Heart right ventricle (tissue), 16 donors: ENCODE measurements around the gene TBX19. TPM values are rescaled to one million over a fixed set of nuclear protein-coding genes. Genes with fewer than 3 reads are reported as not detected.

ENCODE experiments used
- ATAC-seq, 8 donors: fragments of 200-7000 bp; cut with Tn5 transposase; one replicate each; pipeline ENCODE4 v1.9.1; 2020; ENCODE audit warnings: mild to moderate bottlenecking in 8 of 8, moderate library complexity in 8 of 8, moderate number of reproducible peaks in 1 of 8
- DNase-seq, 2 donors: peaks; one replicate each; pipeline ENCODE4 v3.0.0-alpha.2; 2020
- H3K27ac ChIP-seq, 10 donors: fragments of 200-600 bp; sonication (generic) in 2 of 10; one replicate each; pipeline versions ENCODE4 v1.5.0 to v1.8.0; 2020 to 2022; ENCODE audit warnings: mild to moderate bottlenecking in 3 of 10
- H3K27me3 ChIP-seq, 7 donors: fragments of 200-600 bp; one replicate each; pipeline ENCODE4 v1.8.0; 2021 to 2022; ENCODE audit warnings: mild to moderate bottlenecking in 2 of 7
- H3K36me3 ChIP-seq, 9 donors: fragments of 200-600 bp; sonication (generic) in 1 of 9; one replicate each; pipeline versions ENCODE4 v1.5.0 to v1.8.0; 2020 to 2022; ENCODE audit warnings: mild to moderate bottlenecking in 2 of 9
- H3K4me1 ChIP-seq, 9 donors: fragments of 200-600 bp; sonication (generic) in 1 of 9; one replicate each; pipeline versions ENCODE4 v1.5.0 to v1.8.0; 2020 to 2022; ENCODE audit warnings: mild to moderate bottlenecking in 4 of 9
- H3K4me3 ChIP-seq, 10 donors: fragments of 200-600 bp; sonication (generic) in 2 of 10; one replicate each; pipeline versions ENCODE4 v1.5.0 to v1.8.0; 2020 to 2022; ENCODE audit warnings: mild to moderate bottlenecking in 7 of 10, moderate library complexity in 2 of 10
- H3K9me3 ChIP-seq, 11 donors: fragments of 200-600 bp in 10 of 11; sonication (generic) in 2 of 11; one replicate each; pipeline versions ENCODE4 v1.5.0 to v1.8.0; 2013 to 2022; ENCODE audit warnings: mild to moderate bottlenecking in 2 of 11, control low read depth in 1 of 11, moderate library complexity in 1 of 11
- CTCF ChIP-seq, 9 donors: fragments of 200-600 bp; sonication (generic) in 2 of 9; IDR thresholded peaks; one replicate each; pipeline versions ENCODE4 v1.5.0 to v1.8.0; 2021 to 2022; ENCODE audit warnings: antibody characterized with exemption in 9 of 9, mild to moderate bottlenecking in 5 of 9, moderate library complexity in 1 of 9
- WGBS, 2 donors: extraction: QIAGEN DNeasy Blood & Tissue Kit; methylation state at CpG; one replicate each; pipeline ENCODE4 v1.1.7; 2013; ENCODE audit warnings: inconsistent platforms in 1 of 2; 5-methylcytosine and 5-hydroxymethylcytosine counted together
- intact Hi-C, 10 donors: fragments of 100-400 bp; cut with DNase I; formaldehyde crosslinking; loops; one replicate each; pipeline versions ENCODE4 v1.11.1 to v1.14.2; 2022
- polyA plus RNA-seq, 2 donors: library from polyadenylated mRNA; stranded (reverse); fragments of 200-250 nt; gene quantifications; one replicate each; pipeline ENCODE4 v1.2.3, GENCODE V29; 2013
- total RNA-seq, 10 donors: library from RNA; stranded (reverse); fragmentation: NEBNext Ultra II Directional in 3 of 10; extraction: Animal tissue kit (Norgen Biotek cat#: 25700) in 3 of 10; gene quantifications; one replicate each; pipeline versions ENCODE4 v1.2.1 to v1.2.4, GENCODE V29; 2021 to 2023
- donor health status: Arrhythmogenic right ventricular cardiomyopathy.
- donor health status: ischemic (EF 13 %, LVEDD 7.1; RV severe dilation, severe dysfunction).
- donor health status: healthy with polysubstance abuse.
- donor health status: DM: no; HTN: yes; CAD: no.
- donor health status: DM: no; HTN: no; CAD: no.
- donor health status: ischemic (EF 25% LVEDD 6.9; RV normal size, moderate dysfunction).
- donor health status: ischemic (EF 25% LVEDD 5.7; RV mildly dilated, moderate dysfunction).
- donor health status: healthy.
- donor health status: DM: yes; HTN: yes; CAD: no.
- donor health status: Ischemic cardiomyopathy.
- donor health status: ischemic (EF 35%, LVEDD 5.7; RV mildly dilated, moderate dysfunction).
- donor health status: nonischemic (EF 11% LVEDD 7.7; RV severe dilation, severe dysfunction).
- donor health status: DM: yes; HTN: yes; CAD: no.
- donor health status: PGD.
- donor health status: ischemic (EF 29% LVEDD 5.4; RV normal size, mild dysfunction).
- donor health status: nonischemic (EF 23%, LVEDD 6.1; RV moderate dilation, normal function).

The TBX19 gene
- total and polyA plus RNA-seq, 12 donors = 0.21 to 0.59 (median 0.39) TPM

GRCh38 chr1:168293356-168293755 is 12.7 kb downstream of the TBX19 start:
- Histone ChIP-seq H3K27me3 (no peaks in the 10 kb centered on the region), H3K36me3 (no peaks in the 10 kb centered on the region), H3K4me3 (no peak overlapping the region), H3K9me3 (no peaks in the 10 kb centered on the region), H3K4me1 (no peaks in the 10 kb centered on the region), H3K27ac (no peak overlapping the region)
- 91 to 100% methylated on average over 1 of the region's 1 CpG for WGBS, 2 donors
- intact Hi-C loops = no loop called here
- no peak for ATAC-seq
- DNase-seq = no peak
- no peak for TF ChIP-seq CTCF (IDR thresholded peaks at IDR 0.05)

GRCh38 chr1:168295411-168296114 is 14.9 kb downstream of the TBX19 start:
- Histone ChIP-seq H3K36me3 (no peaks in the 10 kb centered on the region), H3K4me3 (no peak overlapping the region), H3K9me3 (no peaks in the 10 kb centered on the region), H3K27me3 (no peaks in the 10 kb centered on the region), H3K4me1 (no peaks in the 10 kb centered on the region), H3K27ac (no peak overlapping the region)
- TF ChIP-seq CTCF (IDR thresholded peaks at IDR 0.05) = no peak
- ATAC-seq (no peak), DNase-seq (no peak)
- intact Hi-C loops = no loop called here
- 90 to 95% methylated on average over 8 of the region's 8 CpGs for WGBS, 2 donors

GRCh38 chr1:168297019-168297730 is 16.5 kb downstream of the TBX19 start:
- no peaks in the 10 kb centered on the region for H3K9me3 ChIP-seq
- DNase-seq (no peak), ATAC-seq (no peak)
- H3K36me3 ChIP-seq = no peaks in the 10 kb centered on the region
- no peak overlapping the region for H3K27ac ChIP-seq
- TF ChIP-seq CTCF (IDR thresholded peaks at IDR 0.05) = no peak
- H3K4me3 ChIP-seq = no peak overlapping the region
- intact Hi-C loops = no loop called here
- no peaks in the 10 kb centered on the region for H3K4me1 ChIP-seq
- no peaks in the 10 kb centered on the region for H3K27me3 ChIP-seq
- WGBS, 2 donors = 90 to 91% methylated on average over 7 of the region's 7 CpGs

- no peaks in the 10 kb centered on the region for H3K9me3 ChIP-seq
- TF ChIP-seq CTCF (IDR thresholded peaks at IDR 0.05) = no peak
- H3K4me1 ChIP-seq = no peaks in the 10 kb centered on the region
- H3K36me3 ChIP-seq = no peaks in the 10 kb centered on the region
- intact Hi-C loops = no loop called here
- WGBS, 2 donors = 93 to 95% methylated on average over 3 of the region's 3 CpGs
- H3K27ac ChIP-seq = no peak overlapping the region
- no peak overlapping the region for H3K4me3 ChIP-seq
- DNase-seq = no peak
- H3K27me3 ChIP-seq = no peaks in the 10 kb centered on the region
- no peak for ATAC-seq
These were observed 17.8 kb downstream of the TBX19 start for GRCh38 chr1:168298446-168298845.
